ENCODE measurements around the gene NLRX1.
"Not testable (repeated sequence)": the region's sequence is repeated elsewhere in the genome, so short reads cannot be mapped to it uniquely, and the experiment has no call there.

Gene NLRX1

GRCh38 chr11:119152604-119153003, 15.9 kb upstream of the NLRX1 start:
- in situ Hi-C loops (cut with MboI; ENCODE audit: low sequenced_read_pairs), result no loop called here

GRCh38 chr11:119153049-119153818, 15.3 kb upstream of the NLRX1 start:
- in situ Hi-C loops (cut with MboI; ENCODE audit: low sequenced_read_pairs), result no loop called here

DNA sequence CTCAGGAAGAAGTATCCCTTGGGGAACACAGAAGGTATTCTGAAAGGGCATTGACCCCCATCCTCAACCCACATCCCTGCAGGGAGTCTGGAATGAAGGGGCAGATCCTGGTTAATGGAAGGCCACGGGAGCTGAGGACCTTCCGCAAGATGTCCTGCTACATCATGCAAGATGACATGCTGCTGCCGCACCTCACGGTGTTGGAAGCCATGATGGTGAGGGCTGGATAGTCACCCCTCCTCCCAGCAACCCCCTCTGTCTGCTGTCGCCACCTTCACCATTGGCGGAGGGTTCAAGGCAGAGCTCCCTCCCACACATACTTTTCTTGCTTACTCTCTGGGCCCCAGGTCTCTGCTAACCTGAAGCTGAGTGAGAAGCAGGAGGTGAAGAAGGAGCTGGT, 14.3 kb upstream of the NLRX1 start:
- in situ Hi-C loops (cut with MboI; ENCODE audit: low sequenced_read_pairs), result no loop called here

GRCh38 chr11:119155733-119156492, 12.6 kb upstream of the NLRX1 start:
- in situ Hi-C loops (cut with MboI; ENCODE audit: low sequenced_read_pairs), result no loop called here

- in situ Hi-C loops (cut with MboI; ENCODE audit: low sequenced_read_pairs), result no loop called here
These were observed 12.0 kb upstream of the NLRX1 start for GRCh38 chr11:119156496-119156895.

DNA sequence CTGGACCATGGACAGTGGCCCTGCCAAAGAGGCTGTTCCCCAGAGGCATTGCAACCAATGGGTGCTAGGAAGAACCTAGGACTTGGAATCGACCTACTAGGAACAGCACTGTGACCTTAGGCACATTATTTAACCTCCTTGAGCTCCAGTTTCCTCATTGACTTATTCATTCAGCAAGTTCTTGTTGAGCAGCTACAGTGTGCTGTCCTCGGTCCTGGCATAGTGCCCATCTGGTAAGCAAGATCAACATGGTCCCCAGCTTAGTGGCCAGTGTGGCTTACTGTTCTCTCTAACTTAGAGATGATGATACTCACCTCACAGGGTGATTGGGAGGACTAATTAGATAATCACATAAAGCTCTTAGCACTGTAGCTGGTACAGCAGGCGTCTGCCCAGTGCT, 11.5 kb upstream of the NLRX1 start:
- in situ Hi-C loops (cut with MboI; ENCODE audit: low sequenced_read_pairs), result no loop called here

DNA sequence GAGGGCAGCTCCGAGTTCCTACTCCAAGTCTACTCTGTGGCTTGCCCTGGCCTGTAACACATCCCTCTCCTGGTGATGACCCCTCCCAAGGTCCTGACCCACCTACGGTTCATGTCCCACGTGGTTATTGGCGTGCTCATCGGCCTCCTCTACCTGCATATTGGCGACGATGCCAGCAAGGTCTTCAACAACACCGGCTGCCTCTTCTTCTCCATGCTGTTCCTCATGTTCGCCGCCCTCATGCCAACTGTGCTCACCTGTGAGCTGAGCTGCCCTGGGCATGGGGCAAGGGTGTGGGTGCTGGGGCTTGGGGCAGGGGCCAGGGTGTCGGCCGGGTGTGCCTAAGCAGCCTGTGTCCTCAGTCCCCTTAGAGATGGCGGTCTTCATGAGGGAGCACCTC, 10.1 kb upstream of the NLRX1 start:
- in situ Hi-C loops (cut with MboI; ENCODE audit: low sequenced_read_pairs), result no loop called here

GRCh38 chr11:119160151-119160550, 8.4 kb upstream of the NLRX1 start:
- in situ Hi-C loops (cut with MboI; ENCODE audit: low sequenced_read_pairs), result no loop called here

DNA sequence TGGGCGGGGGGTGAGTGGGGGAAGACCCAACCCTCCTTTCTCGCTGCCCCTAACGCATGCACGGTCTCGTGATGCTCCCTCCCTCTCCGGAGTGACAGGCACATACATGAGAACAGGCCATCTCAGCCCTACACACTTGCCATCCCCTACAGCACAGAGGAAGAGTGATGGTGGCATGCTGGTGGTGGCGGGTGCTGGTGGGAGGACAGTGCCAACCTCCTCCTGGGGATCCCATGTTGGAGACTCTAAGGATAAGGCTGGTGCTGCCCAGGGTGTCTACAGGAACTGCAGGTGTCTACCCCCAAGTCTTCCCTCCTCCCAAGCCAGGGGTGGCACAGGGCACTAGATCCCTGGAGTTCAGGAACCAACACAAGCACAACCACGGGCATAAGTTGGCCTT, 6.7 kb upstream of the NLRX1 start:
- in situ Hi-C loops (cut with MboI; ENCODE audit: low sequenced_read_pairs), result no loop called here

GRCh38 chr11:119166368-119167076, 2.0 kb upstream of the NLRX1 start:
- in situ Hi-C loops (cut with MboI; ENCODE audit: low sequenced_read_pairs), result no loop called here

- in situ Hi-C loops (cut with MboI; ENCODE audit: low sequenced_read_pairs), result not testable (repeated sequence)
These were observed 1.5 kb upstream of the NLRX1 start for GRCh38 chr11:119167077-119167458.

DNA sequence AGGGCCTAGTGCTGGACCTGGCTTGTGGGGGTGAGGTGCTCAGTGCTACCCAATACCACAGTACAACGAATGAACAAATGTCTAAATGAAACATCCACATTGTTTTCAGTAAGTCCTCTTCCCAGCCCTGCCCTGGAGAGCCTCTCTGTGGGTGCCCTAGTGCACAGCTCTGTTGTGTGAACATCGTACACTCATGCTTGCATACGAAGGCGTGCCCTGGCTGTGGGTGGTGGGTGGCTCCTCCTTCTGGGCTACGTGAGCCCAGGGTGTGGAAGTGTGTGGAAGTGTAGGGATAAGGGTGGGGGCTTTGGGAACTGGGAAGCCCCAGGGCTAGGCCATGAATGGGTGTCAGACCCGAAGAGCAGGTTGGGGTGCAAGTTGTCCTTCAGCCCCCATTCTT, 592 bp upstream of the NLRX1 start:
- in situ Hi-C loops (cut with MboI; ENCODE audit: low sequenced_read_pairs), result no loop called here

DNA sequence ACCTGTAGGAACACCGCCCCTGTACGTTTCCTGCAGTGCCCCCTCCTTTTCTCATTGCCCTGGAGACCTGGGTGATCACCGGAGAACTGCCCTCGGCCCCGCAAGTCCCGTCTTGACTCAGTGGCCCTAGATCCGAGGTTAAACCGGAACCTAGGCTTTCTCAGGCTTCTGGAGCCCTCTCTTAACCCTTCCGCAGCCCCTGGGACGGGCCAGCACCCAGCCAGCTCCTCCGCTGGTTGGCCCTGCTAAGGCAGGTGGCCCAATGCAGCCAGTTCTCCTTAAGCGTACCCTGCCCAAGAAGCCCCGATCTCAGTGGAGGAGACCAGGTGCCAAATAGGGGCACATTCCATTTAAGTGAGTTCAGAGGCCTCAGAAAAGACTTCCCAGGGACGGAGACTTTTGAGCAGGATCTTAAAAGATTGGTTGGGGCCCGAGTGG, 776 bp downstream of the NLRX1 start:
- in situ Hi-C loops (cut with MboI; ENCODE audit: low sequenced_read_pairs), result no loop called here

DNA sequence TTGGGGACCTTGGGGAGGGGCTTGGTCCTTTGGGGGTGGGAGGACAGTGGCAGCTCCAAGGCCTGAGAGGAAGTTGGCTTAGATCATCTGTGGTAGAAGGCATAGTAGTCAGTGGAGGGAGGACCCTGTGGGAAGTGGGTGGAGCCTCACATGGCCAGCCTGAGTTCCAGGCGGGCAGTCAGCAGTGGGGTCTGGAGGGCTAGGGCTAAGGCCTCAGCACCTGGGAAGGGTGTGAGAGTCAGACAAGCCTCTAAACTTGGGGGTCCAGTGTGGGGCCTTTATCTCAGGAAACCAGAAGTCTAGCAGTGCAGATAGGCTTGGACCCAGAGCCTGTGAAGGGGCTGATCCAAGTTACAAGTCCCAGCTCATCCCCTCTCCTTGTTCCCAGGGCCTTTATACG, 4.0 kb downstream of the NLRX1 start:
- in situ Hi-C loops (cut with MboI; ENCODE audit: low sequenced_read_pairs), result no loop called here

GRCh38 chr11:119173453-119173852, 4.9 kb downstream of the NLRX1 start:
- in situ Hi-C loops (cut with MboI; ENCODE audit: low sequenced_read_pairs), result no loop called here

DNA sequence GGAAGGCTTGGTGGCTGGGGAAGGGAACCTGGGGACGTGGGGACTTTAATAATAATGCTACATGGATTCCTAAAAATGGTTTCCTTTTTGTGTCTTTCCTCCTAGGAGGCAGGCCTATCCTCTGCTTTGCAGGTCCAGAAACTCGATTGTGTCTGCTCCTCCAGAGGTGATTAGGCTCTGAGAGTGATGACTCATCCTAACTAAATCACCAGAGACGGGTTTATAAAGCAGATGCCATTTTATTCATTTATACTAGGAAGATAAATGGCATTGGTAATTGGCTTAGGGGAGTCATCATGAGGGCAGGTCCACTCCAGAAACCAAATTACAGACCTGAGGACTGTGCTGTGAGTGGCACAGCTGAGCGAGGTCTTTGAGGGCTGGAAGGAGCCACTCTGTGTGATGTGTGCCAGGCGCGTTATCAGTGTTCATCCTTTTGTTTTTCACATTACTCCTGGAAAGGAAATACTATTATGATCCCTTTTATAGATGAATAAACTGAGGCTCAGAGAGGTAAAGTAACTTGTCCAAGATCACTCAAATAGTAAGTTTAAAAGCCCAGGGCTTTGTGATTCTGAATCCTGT, 7.1 kb downstream of the NLRX1 start:
- in situ Hi-C loops (cut with MboI; ENCODE audit: low sequenced_read_pairs), result no loop called here

DNA sequence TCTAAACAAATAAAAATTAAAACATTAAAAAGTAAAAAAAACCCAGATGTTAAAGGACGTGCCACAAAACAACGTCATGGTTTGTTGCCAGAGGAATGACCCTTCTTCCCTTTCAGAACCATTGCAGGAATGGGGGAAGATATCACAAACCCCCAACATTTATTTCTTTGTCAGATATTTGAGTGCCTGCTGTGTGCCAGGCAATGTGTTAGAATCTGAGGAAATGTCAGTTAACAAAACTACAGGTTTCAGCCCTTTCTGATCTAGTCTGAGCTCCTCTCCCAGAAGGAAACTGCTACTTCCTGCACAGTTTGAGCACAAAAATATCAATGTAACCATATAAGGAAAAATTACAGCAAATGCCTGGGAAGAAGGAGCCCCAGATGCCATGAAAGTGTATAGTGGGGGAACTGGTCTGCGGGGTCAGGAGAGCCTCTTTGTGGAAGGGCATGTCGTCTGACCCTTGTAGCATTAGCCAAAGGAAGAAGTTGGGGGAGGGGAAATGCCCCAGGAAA, 9.7 kb downstream of the NLRX1 start:
- in situ Hi-C loops (cut with MboI; ENCODE audit: low sequenced_read_pairs), result no loop called here

- in situ Hi-C loops (cut with MboI; ENCODE audit: low sequenced_read_pairs), result no loop called here
These were observed 10.8 kb downstream of the NLRX1 start for GRCh38 chr11:119179342-119179741.

GRCh38 chr11:119179983-119180382, 11.5 kb downstream of the NLRX1 start:
- in situ Hi-C loops (cut with MboI; ENCODE audit: low sequenced_read_pairs), result no loop called here

GRCh38 chr11:119180729-119181676, 12.5 kb downstream of the NLRX1 start:
- in situ Hi-C loops (cut with MboI; ENCODE audit: low sequenced_read_pairs), result no loop called here
